Measurements from ENCODE around the gene THAP4. TPM values are rescaled to one million over a fixed set of nuclear protein-coding genes. Genes with fewer than 3 reads are reported as not detected.

THAP4 gene
- total RNA-seq, 1 experiment from 2014 or later = 71.2 TPM

DNA sequence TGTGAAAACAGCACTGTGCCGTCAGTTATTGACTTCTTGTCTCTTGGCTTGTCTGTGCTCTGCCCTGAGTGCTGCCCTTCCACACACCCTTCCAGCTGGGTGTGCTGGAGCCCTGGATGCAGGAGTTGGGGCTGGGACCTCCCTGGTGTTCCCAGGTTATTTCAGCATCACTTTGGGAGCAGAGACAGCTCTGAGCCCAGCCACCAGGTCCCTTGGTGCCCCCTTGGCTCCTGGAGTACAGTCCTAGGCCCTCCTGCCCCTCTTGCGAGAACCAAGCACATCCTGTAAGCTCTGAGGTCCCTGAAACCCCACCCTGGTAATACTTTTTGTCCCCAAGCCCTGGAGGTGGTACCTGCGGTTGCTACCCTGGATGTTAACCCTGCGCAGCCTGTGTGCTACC, 54.2 kb downstream of the THAP4 start:
- Histone ChIP-seq H3K4me2 (ENCODE audit: low read length) (no peak overlapping the region), H3K79me2 (ENCODE audit: insufficient read depth, low read length) (peaks cover 4% of the 10 kb centered on the region; the same call in 1 of the 2 replicates), H3K9ac (ENCODE audit: low read length) (no peak overlapping the region), H3K27ac (ENCODE audit: low read depth, low read length) (no peak overlapping the region), H3K4me3 (replicated peaks in 1 of 2; ENCODE audit: low read depth in 1 of 2, low read length in 2 of 2) (no peak overlapping the region), H2AFZ (ENCODE audit: low read depth, low read length, poor library complexity, severe bottlenecking) (no peak overlapping the region), H3K27me3 (ENCODE audit: insufficient read depth, low read length) (no peaks in the 10 kb centered on the region), H4K20me1 (ENCODE audit: insufficient read depth) (no peaks in the 10 kb centered on the region), H3K9me3 (ENCODE audit: control insufficient read depth in 1 of 2, insufficient read depth in 1 of 2, low read depth in 1 of 2, low read length in 2 of 2) (peaks cover 11 to 29% of the 10 kb centered on the region in 2 experiments; a peak in 2 of 4 replicates), H3K4me1 (ENCODE audit: control insufficient read depth in 1 of 2, insufficient read depth in 2 of 2, low read length in 2 of 2) (peaks cover 0 to 13% of the 10 kb centered on the region in 2 experiments; a peak in 2 of 4 replicates), H3K36me3 (ENCODE audit: control insufficient read depth in 1 of 2, insufficient read depth in 2 of 2, low read length in 2 of 2) (peaks cover 5 to 54% of the 10 kb centered on the region in 2 experiments; a peak in 2 of 4 replicates), H3K9me2 (ENCODE audit: insufficient read depth) (no peaks in the 10 kb centered on the region)
- no peak for DNase-seq (ENCODE audit: low read depth, low spot score)
- intact Hi-C loops (cut with micrococcal nuclease) = no loop called here
- BruUV-seq (replicated peaks) = no TSS peak
- CTCF ChIA-PET = no interaction called here
- ATAC-seq = no peak
- TF ChIP-seq JUND (IDR thresholded peaks at IDR 0.05) (no peak), POLR2AphosphoS5 (IDR thresholded peaks at IDR 0.05; ENCODE audit: low read depth, low read length) (no peak), YY1 (IDR thresholded peaks at IDR 0.05; ENCODE audit: extremely low read depth, insufficient replicate concordance, low read depth, low read length) (no peak), TCF7L2 (IDR thresholded peaks at IDR 0.05; ENCODE audit: borderline replicate concordance, extremely low read depth, insufficient read depth, insufficient read length) (no peak), CTCF (IDR thresholded peaks at IDR 0.05 in 2 of 3, conservative IDR thresholded peaks at IDR 0.05 in 1 of 3; ENCODE audit: borderline replicate concordance in 1 of 3, insufficient read depth in 1 of 3, low read depth in 2 of 3, low read length in 2 of 3) (no peak), REST (IDR thresholded peaks at IDR 0.05; ENCODE audit: low read depth) (no peak), EZH2 (IDR thresholded peaks at IDR 0.05) (no peak), RAD21 (IDR thresholded peaks at IDR 0.05; ENCODE audit: low read depth) (no peak), CBX3 (IDR thresholded peaks at IDR 0.05; ENCODE audit: low read depth) (no peak), SRF (IDR thresholded peaks at IDR 0.05; ENCODE audit: low read depth) (no peak), ELF1 (IDR thresholded peaks at IDR 0.05; ENCODE audit: borderline replicate concordance, low read depth) (no peak), ZFX (IDR thresholded peaks at IDR 0.05) (no peak), SIN3A (IDR thresholded peaks at IDR 0.05; ENCODE audit: low read depth) (no peak), SP1 (IDR thresholded peaks at IDR 0.05; ENCODE audit: low read depth) (no peak), FOSL1 (IDR thresholded peaks at IDR 0.05; ENCODE audit: low read depth) (no peak), CEBPB (IDR thresholded peaks at IDR 0.05; ENCODE audit: low read depth) (no peak), ZBTB33 (IDR thresholded peaks at IDR 0.05; ENCODE audit: extremely low read depth, insufficient replicate concordance, low read length) (no peak), EGR1 (IDR thresholded peaks at IDR 0.05; ENCODE audit: low read depth) (no peak)
- TF ChIP-seq, protein P1, sequence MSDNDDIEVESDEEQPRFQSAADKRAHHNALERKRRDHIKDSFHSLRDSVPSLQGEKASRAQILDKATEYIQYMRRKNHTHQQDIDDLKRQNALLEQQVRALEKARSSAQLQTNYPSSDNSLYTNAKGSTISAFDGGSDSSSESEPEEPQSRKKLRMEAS (IDR thresholded peaks at IDR 0.05) = no peak
- TF ChIP-seq, protein P2, sequence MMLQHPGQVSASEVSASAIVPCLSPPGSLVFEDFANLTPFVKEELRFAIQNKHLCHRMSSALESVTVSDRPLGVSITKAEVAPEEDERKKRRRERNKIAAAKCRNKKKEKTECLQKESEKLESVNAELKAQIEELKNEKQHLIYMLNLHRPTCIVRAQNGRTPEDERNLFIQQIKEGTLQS (IDR thresholded peaks at IDR 0.05) = no peak
- RAD21 ChIA-PET (ENCODE audit: low non-redundant PET in 1 of 2, low total read pairs in 2 of 2, uncharacterized antibody in 2 of 2, unreplicated experiment in 2 of 2) = no interaction called here
- POLR2A ChIA-PET = no interaction called here

All from HCT116 (cell line).